Urinary bladder (tissue), 4 donors: ENCODE data around the gene ANXA3. TPM values are rescaled to one million over a fixed set of nuclear protein-coding genes. Genes with fewer than 3 reads are reported as not detected.

ENCODE experiments used
- DNase-seq: peaks from one replicate; pipeline ENCODE4 v3.0.0-alpha.2; 2015; ENCODE audit errors: extremely low spot score
- H3K27ac ChIP-seq: one replicate; pipeline ENCODE4 v1.5.1; 2013; ENCODE audit warnings: low read depth, mild to moderate bottlenecking, moderate library complexity
- H3K36me3 ChIP-seq: one replicate; pipeline ENCODE4 v1.6.1; 2013; ENCODE audit warnings: mild to moderate bottlenecking, moderate library complexity; ENCODE audit not compliant: insufficient read depth
- H3K4me1 ChIP-seq: one replicate; pipeline ENCODE4 v1.6.1; 2013; ENCODE audit warnings: mild to moderate bottlenecking, moderate library complexity; ENCODE audit not compliant: insufficient read depth
- H3K4me3 ChIP-seq: one replicate; pipeline ENCODE4 v1.5.1; 2013; ENCODE audit warnings: low read depth, low read length
- WGBS: extraction: QIAGEN DNeasy Blood & Tissue Kit; methylation state at CpG from one replicate; pipeline ENCODE4 v1.1.7; 2013; 5-methylcytosine and 5-hydroxymethylcytosine counted together
- polyA plus RNA-seq: library from polyadenylated mRNA; stranded (reverse); fragments of 200-250 nt; gene quantifications from one replicate; pipeline ENCODE4 v1.2.3, GENCODE V29; 2013
- total RNA-seq: library from RNA; depleted of rRNA; stranded (reverse); fragments of >200 nt; gene quantifications from one replicate; pipeline ENCODE4 v1.2.3, GENCODE V29; 2014
- donor health status: healthy with polysubstance abuse.
- donor health status: healthy.

ANXA3 gene
- total and polyA plus RNA-seq, 2 donors, result 2.7 to 29.1 TPM

- no peak for DNase-seq
- Histone ChIP-seq H3K4me3 (no peak overlapping the region), H3K36me3 (no peaks in the 10 kb centered on the region), H3K4me1 (no peaks in the 10 kb centered on the region), H3K27ac (no peak overlapping the region)
- 29% methylated on average over 1 of the region's 1 CpG for WGBS
These were observed 89.1 kb downstream of the ANXA3 start for GRCh38 chr4:78640714-78641113.

DNA sequence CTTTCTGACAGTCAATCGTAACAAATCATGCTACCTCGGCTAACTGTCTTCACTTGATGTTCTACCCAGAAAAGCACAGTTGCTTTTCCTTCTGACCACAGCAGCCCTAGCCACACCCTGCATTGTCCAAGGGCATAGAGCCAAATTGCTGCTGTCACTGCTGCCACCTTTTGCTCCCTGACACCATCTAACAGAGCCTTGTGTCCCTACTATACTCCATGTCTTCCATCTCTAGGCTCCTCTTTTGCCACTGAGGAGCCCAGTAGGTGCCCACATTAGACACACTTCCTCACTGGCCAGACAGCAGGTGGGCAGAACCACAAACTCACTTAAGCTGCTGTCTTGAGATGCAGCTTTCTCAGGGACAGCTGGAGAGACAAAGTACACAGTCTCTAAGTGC lies 91.4 kb downstream of the ANXA3 start:
- 89% methylated on average over 2 of the region's 2 CpGs for WGBS
- no peak for DNase-seq
- no peaks in the 10 kb centered on the region for H3K36me3 ChIP-seq
- no peak overlapping the region for H3K27ac ChIP-seq
- H3K4me3 ChIP-seq, result no peak overlapping the region
- peaks cover 1% of the 10 kb centered on the region for H3K4me1 ChIP-seq

DNA sequence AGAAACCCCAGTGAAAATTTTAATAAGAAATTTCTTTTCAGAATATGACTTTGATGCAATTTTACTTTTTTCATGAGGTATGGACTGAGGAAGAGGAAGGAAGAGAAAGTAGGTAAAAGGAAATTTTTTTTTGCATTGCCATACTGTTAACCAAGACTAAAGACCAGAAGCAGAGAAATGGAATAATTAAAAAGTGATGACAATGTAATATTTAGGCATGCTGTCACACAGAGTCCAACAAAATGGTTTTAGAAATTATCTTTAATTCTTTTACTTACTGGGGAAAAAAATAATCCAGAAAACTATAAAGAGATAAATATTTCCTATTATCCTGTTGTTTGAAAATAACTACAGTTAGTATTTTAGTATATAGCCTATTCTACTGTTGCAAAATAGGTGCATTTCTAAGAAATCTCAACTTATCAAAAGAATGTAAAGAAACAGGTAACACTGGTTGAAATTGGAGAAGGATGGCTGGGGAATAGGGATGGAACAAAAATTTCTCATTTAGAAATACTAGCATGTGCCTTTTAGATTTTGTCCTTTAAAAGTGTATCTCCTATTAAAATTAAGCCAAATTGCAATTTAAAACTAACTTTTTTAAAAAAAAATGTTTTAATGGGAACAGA lies 92.6 kb downstream of the ANXA3 start:
- DNase-seq, result no peak
- H3K36me3 ChIP-seq, result no peaks in the 10 kb centered on the region
- H3K4me3 ChIP-seq, result no peak overlapping the region
- no peak overlapping the region for H3K27ac ChIP-seq
- H3K4me1 ChIP-seq, result peaks cover 1% of the 10 kb centered on the region

DNA sequence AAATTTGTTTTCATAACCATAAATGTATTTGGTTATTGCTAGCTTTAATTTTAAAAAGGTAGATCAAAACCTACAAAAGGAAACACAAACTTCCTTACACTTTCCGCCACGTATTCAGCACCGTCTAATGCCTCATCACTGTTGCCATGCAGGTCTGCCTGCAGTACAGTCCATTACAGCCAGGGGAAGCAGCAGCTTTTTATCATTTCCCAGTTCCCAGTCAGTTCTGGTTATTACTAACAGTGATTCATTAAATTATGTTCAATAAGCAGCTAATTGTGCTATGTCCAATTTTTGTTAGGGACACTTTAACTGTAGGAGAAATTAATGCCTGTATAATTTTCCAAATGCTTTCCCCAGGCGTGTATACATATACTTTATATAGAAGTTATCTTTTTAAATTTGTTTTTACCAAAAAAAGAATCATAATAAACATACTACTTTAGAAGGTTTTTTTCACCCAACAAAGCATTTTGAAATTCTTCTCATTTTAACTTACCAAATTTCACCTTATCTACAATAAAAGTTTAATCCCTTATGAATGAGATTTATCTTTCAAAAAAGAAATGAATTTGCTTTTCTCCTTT lies 93.3 kb downstream of the ANXA3 start:
- Histone ChIP-seq H3K36me3 (no peaks in the 10 kb centered on the region), H3K4me1 (peaks cover 1% of the 10 kb centered on the region), H3K4me3 (no peak overlapping the region), H3K27ac (no peak overlapping the region)
- no peak for DNase-seq
- 45% methylated on average over 4 of the region's 4 CpGs for WGBS

DNA sequence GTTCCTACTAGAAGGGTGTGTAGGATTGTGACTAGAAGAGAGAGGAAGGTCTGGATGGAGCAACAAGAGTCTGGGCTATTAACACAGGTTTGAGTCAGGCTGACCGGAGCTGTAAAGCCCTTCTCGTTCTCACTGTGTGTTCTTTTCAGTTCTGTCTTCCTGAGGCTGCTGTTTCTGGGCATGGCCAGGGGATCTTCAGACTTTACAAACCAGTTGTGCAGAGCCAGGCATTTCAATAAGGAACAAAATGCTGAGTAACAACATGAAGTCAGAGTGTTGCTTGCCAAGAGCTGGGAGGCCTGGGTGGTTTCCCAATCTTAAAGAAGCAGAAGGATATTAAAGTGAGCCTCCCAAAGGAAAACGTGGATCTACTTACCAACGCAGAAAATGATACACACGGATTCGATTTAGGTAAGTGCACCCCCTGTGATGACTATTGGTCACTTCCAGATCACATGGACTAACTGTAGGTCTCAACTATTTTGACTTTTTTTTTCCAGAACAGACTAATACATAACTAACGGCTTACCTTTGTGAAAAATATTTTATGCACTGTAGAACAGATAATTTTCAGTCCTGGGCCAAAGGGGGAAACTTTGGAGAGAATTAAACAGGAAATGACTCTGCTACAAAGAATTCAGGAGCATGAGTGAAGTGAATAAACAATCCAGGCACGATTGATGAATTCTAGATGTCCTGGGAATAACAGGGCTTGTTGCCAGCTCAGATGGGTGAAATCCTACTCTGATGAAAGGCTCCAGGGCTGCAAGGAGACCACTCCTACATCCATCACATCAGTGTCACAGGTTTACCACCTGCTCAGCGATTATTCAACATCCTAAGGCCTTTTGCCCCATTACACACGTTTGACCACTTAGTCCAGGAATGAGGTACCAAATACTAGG lies 94.5 kb downstream of the ANXA3 start:
- Histone ChIP-seq H3K4me1 (peaks cover 1% of the 10 kb centered on the region), H3K36me3 (no peaks in the 10 kb centered on the region), H3K27ac (peak overlapping the region; percentile 71), H3K4me3 (no peak overlapping the region)
- DNase-seq, result peak; percentile 67
- 23% methylated on average over 10 of the region's 10 CpGs for WGBS

GRCh38 chr4:78647272-78647671 lies 95.7 kb downstream of the ANXA3 start:
- 98% methylated on average over 2 of the region's 2 CpGs for WGBS
- Histone ChIP-seq H3K4me1 (peaks cover 1% of the 10 kb centered on the region), H3K27ac (no peak overlapping the region), H3K4me3 (no peak overlapping the region), H3K36me3 (no peaks in the 10 kb centered on the region)
- DNase-seq, result no peak

GRCh38 chr4:78648640-78649363 lies 97.2 kb downstream of the ANXA3 start:
- no peak overlapping the region for H3K4me3 ChIP-seq
- DNase-seq, result no peak
- no peaks in the 10 kb centered on the region for H3K36me3 ChIP-seq
- peaks cover 1% of the 10 kb centered on the region for H3K4me1 ChIP-seq
- 82% methylated on average over 4 of the region's 4 CpGs for WGBS
- H3K27ac ChIP-seq, result no peak overlapping the region

DNA sequence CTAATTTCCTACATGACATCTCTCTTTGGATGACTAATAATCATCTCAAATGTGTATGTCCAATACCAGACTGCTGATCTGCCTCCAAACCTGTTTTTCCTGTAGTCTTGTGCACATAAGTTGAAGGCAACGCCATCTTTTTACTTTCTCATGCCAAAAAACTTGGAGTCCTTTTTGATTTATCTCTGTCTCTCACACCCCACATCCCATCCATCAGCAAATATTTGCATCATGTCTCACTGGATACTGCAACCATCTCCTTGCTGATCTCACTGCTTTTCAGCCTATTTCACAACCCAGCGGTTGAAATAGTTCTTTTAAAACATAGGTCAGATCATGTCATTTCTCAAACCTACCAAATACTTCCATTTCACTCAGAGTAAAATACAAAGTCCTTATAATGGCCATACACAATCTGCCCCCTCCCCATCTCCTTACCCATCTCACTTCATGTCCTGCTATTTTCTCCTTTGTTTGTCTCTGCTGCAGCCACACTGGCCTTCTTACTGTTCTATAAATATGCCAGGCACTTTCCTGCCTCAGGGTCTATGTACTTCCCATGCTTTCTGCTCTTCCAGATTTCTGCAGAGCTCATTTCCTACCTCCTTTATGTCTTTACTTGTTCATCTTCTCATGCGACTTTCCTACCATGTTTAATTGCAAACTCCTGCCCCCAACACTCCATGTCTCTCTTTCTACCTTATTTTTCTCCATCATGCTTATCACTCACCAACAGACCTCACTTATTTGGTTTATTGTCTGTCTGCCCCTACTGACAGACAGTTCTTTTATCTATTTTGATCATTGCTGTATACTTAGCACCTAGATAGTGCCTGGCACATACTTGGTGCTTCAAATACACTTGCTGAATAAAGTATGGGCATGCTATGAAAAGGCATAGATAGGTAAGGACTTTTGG lies 98.8 kb downstream of the ANXA3 start:
- Histone ChIP-seq H3K27ac (no peak overlapping the region), H3K4me3 (no peak overlapping the region), H3K4me1 (peaks cover 1% of the 10 kb centered on the region), H3K36me3 (no peaks in the 10 kb centered on the region)
- 85% methylated on average over 3 of the region's 3 CpGs for WGBS
- no peak for DNase-seq

GRCh38 chr4:78651250-78651860 lies 99.8 kb downstream of the ANXA3 start:
- Histone ChIP-seq H3K4me1 (no peaks in the 10 kb centered on the region), H3K4me3 (no peak overlapping the region), H3K36me3 (no peaks in the 10 kb centered on the region), H3K27ac (no peak overlapping the region)
- DNase-seq, result no peak
- WGBS, result 97% methylated on average over 4 of the region's 4 CpGs

GRCh38 chr4:78652282-78652876 lies 100.8 kb downstream of the ANXA3 start:
- H3K4me1 ChIP-seq, result no peaks in the 10 kb centered on the region

GRCh38 chr4:78653655-78654054 lies 102.1 kb downstream of the ANXA3 start:
- DNase-seq, result no peak
- Histone ChIP-seq H3K27ac (no peak overlapping the region), H3K4me1 (no peaks in the 10 kb centered on the region), H3K4me3 (no peak overlapping the region), H3K36me3 (no peaks in the 10 kb centered on the region)
- 29% methylated on average over 2 of the region's 2 CpGs for WGBS

More at GRCh38 chr4:78652282-78652876, 100.8 kb downstream of the ANXA3 start:
- no peak for DNase-seq
- WGBS, result 66% methylated on average over 1 of the region's 1 CpG
- H3K36me3 ChIP-seq, result no peaks in the 10 kb centered on the region
- no peak overlapping the region for H3K4me3 ChIP-seq
- H3K27ac ChIP-seq, result no peak overlapping the region

DNA sequence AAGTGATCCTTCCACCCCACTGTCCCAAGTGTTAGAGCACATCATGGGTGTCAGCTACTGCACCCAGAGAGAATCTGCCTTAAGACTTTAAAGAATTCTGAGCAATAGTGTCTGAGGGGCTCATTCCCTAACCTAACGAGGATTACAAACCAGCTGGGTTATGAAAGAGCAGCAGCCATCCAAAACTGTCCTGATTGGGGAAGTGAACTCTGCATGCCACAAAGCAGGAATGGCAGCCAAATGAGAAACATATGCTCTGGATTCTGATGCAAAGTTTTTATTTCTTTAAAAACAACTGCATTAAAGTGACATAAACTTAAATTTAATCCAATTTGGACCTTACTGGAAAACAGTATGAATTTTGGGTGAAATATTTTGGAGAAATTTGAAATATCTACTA lies 103.2 kb downstream of the ANXA3 start:
- no peak for DNase-seq
- Histone ChIP-seq H3K27ac (no peak overlapping the region), H3K36me3 (no peaks in the 10 kb centered on the region), H3K4me1 (peaks cover 1% of the 10 kb centered on the region), H3K4me3 (no peak overlapping the region)
- 47% methylated on average over 1 of the region's 1 CpG for WGBS
